ENCODE measurements around the gene CNTN4.

- no peak for TF ChIP-seq CTCF (IDR thresholded peaks at IDR 0.05; ENCODE audit: low read depth, low read length)
- no peak for TF ChIP-seq EZH2phosphoT487 (IDR thresholded peaks at IDR 0.05; ENCODE audit: low read depth)
Observed at GRCh38 chr3:2510591-2511145, 412.0 kb downstream of the CNTN4 start.

All from OCI-LY3 (cell line).